H1 (cell line): ENCODE results near the gene INAFM1. TPM values are rescaled to one million over a fixed set of nuclear protein-coding genes. Genes with fewer than 3 reads are reported as not detected.

Source experiments
- CTCF ChIA-PET: fragments of 300-600 bp; sonication (Branson Sonifier 250); formaldehyde crosslinking; loops from one replicate; lab custom pipeline; 2021; ENCODE audit not compliant: partially characterized antibody; lab: Charles Lee
- POLR2A ChIA-PET: fragments of 300-600 bp; sonication (Branson Sonifier 250); formaldehyde crosslinking; loops from one replicate; lab custom pipeline; 2021; ENCODE audit warnings: inconsistent platforms; ENCODE audit not compliant: partially characterized antibody; lab: Charles Lee
- DNase-seq, 2 experiments: peaks; one replicate each; pipeline versions ENCODE4 v3.0.0 to v3.0.0-alpha.2; 2010 to 2022; ENCODE audit warnings: low spot score in 2 of 2, low read depth in 1 of 2, mixed read lengths in 1 of 2
- FAIRE-seq: peaks from 2 replicates; lab custom pipeline; 2011; peaks lifted over from hg19 to GRCh38; lab: Jason Lieb, UNC
- H2AFZ ChIP-seq: 2 replicates; pipeline ENCODE4 v1.8.1; 2012; ENCODE audit warnings: low read length, inconsistent platforms
- H2AK5ac ChIP-seq: 2 replicates; pipeline ENCODE4 v1.6.1; 2013; ENCODE audit warnings: low read depth, low read length
- H2BK120ac ChIP-seq: replicated peaks from 2 replicates; pipeline ENCODE3; 2013; ENCODE audit warnings: low read depth, low read length, inconsistent platforms
- H2BK12ac ChIP-seq: 2 replicates; pipeline ENCODE4 v1.6.1; 2013; ENCODE audit warnings: low read depth, low read length
- H2BK15ac ChIP-seq: 2 replicates; pipeline ENCODE4 v1.6.1; 2013; ENCODE audit warnings: low read length
- H2BK20ac ChIP-seq: 2 replicates; pipeline ENCODE4 v1.6.1; 2013; ENCODE audit warnings: low read length
- H2BK5ac ChIP-seq: 2 replicates; pipeline ENCODE4 v1.6.1; 2013; ENCODE audit warnings: low read depth, low read length
- H3K14ac ChIP-seq: 2 replicates; pipeline ENCODE4 v1.6.1; 2013; ENCODE audit warnings: inconsistent platforms; ENCODE audit not compliant: insufficient read length
- H3K18ac ChIP-seq: 2 replicates; pipeline ENCODE4 v1.6.1; 2013; ENCODE audit warnings: low read length; ENCODE audit errors: extremely low read depth
- H3K23ac ChIP-seq: 2 replicates; pipeline ENCODE4 v1.6.1; 2013; ENCODE audit warnings: inconsistent platforms; ENCODE audit not compliant: insufficient read length
- H3K23me2 ChIP-seq: 2 replicates; pipeline ENCODE4 v1.6.1; 2013; ENCODE audit warnings: low read depth, low read length
- H3K27ac ChIP-seq: 2 replicates; pipeline ENCODE4 v1.6.1; 2011; ENCODE audit warnings: low read depth, low read length, inconsistent platforms
- H3K27me3 ChIP-seq, 4 experiments: replicated peaks in 1 of 4; 1 replicate in 1 of 4; 2 replicates in 3 of 4; pipeline versions ENCODE4 v1.6.1 to v1.8.1; 2011 to 2013; ENCODE audit warnings: low read length in 3 of 4, mild to moderate bottlenecking in 3 of 4, inconsistent platforms in 2 of 4, mixed read lengths in 2 of 4, moderate library complexity in 1 of 4; ENCODE audit not compliant: control insufficient read depth in 3 of 4, insufficient read depth in 3 of 4; ENCODE audit errors: extremely low read depth in 1 of 4
- H3K36me3 ChIP-seq, 4 experiments: 2 replicates each; pipeline versions ENCODE4 v1.6.1 to v1.8.1; 2011 to 2013; ENCODE audit warnings: mild to moderate bottlenecking in 4 of 4, low read length in 3 of 4, moderate library complexity in 2 of 4, control low read depth in 1 of 4, inconsistent platforms in 1 of 4; ENCODE audit not compliant: insufficient read depth in 4 of 4, control insufficient read depth in 2 of 4
- H3K4ac ChIP-seq: replicated peaks from 2 replicates; pipeline ENCODE3; 2013; ENCODE audit warnings: low read length, low read depth, mixed read lengths, inconsistent platforms; ENCODE audit not compliant: insufficient read length
- H3K4me1 ChIP-seq, 4 experiments: replicated peaks in 1 of 4; 1 replicate in 1 of 4; 2 replicates in 3 of 4; pipeline versions ENCODE4 v1.6.1 to v1.8.1; 2011 to 2013; ENCODE audit warnings: low read length in 3 of 4, inconsistent platforms in 2 of 4, mixed read lengths in 1 of 4; ENCODE audit not compliant: insufficient read depth in 4 of 4, control insufficient read depth in 3 of 4
- H3K4me2 ChIP-seq, 2 experiments: 2 replicates each; pipeline versions ENCODE4 v1.6.1 to v1.8.1; 2011 to 2013; ENCODE audit warnings: low read depth in 2 of 2, low read length in 2 of 2, control low read depth in 1 of 2, inconsistent platforms in 1 of 2, mild to moderate bottlenecking in 1 of 2; ENCODE audit not compliant: insufficient read depth in 1 of 2
- H3K4me3 ChIP-seq, 4 experiments: fragments of 200-600, 300-600 bp in 1 of 4; sonication (generic), shearing (Covaris generic), sonication (Bioruptor Twin) in 1 of 4; 2 replicates each; pipeline versions ENCODE4 v1.5.1 to v1.8.1; 2011 to 2016; ENCODE audit warnings: low read length in 4 of 4, low read depth in 3 of 4, control low read depth in 2 of 4, inconsistent platforms in 2 of 4, mild to moderate bottlenecking in 2 of 4, mixed read lengths in 1 of 4, moderate library complexity in 1 of 4; ENCODE audit not compliant: insufficient read depth in 2 of 4; ENCODE audit errors: extremely low read depth in 1 of 4
- H3K56ac ChIP-seq: replicated peaks from 2 replicates; pipeline ENCODE3; 2013; ENCODE audit warnings: low read depth, mild to moderate bottlenecking, mixed read lengths, low read length, inconsistent platforms; ENCODE audit not compliant: insufficient read length
- H3K79me1 ChIP-seq: 2 replicates; pipeline ENCODE4 v1.6.1; 2013; ENCODE audit warnings: low read depth, low read length, control low read depth
- H3K79me2 ChIP-seq, 2 experiments: 2 replicates each; pipeline versions ENCODE4 v1.6.1 to v1.8.1; 2012 to 2013; ENCODE audit warnings: low read length in 2 of 2, mild to moderate bottlenecking in 2 of 2, inconsistent platforms in 1 of 2; ENCODE audit not compliant: insufficient read depth in 2 of 2, control insufficient read depth in 1 of 2
- H3K9ac ChIP-seq, 4 experiments: replicated peaks in 1 of 4; 1 replicate in 1 of 4; 2 replicates in 3 of 4; pipeline versions ENCODE4 v1.6.1 to v1.8.1; 2011 to 2013; ENCODE audit warnings: low read depth in 3 of 4, low read length in 3 of 4, control low read depth in 2 of 4, mild to moderate bottlenecking in 2 of 4, moderate library complexity in 2 of 4, inconsistent platforms in 1 of 4; ENCODE audit errors: extremely low read depth in 1 of 4
- H3K9me3 ChIP-seq, 2 experiments: 2 replicates each; pipeline versions ENCODE4 v1.6.1 to v1.8.1; 2012 to 2013; ENCODE audit warnings: mild to moderate bottlenecking in 2 of 2, moderate library complexity in 2 of 2, control low read depth in 1 of 2, inconsistent platforms in 1 of 2, low read depth in 1 of 2, low read length in 1 of 2, mixed read lengths in 1 of 2; ENCODE audit not compliant: insufficient read depth in 2 of 2
- H4K20me1 ChIP-seq, 2 experiments: replicated peaks in 1 of 2; 2 replicates each; pipeline versions ENCODE3 to v1.8.1; 2011 to 2013; ENCODE audit warnings: inconsistent platforms in 2 of 2, low read length in 2 of 2, mild to moderate bottlenecking in 1 of 2; ENCODE audit not compliant: insufficient read depth in 2 of 2, control insufficient read depth in 1 of 2
- H4K5ac ChIP-seq: 2 replicates; pipeline ENCODE4 v1.6.1; 2013; ENCODE audit warnings: low read length, low read depth, mixed read lengths, inconsistent platforms; ENCODE audit not compliant: insufficient read length
- H4K8ac ChIP-seq: 2 replicates; pipeline ENCODE4 v1.8.0; 2013; ENCODE audit warnings: mild to moderate bottlenecking, moderate library complexity, low read length, inconsistent platforms; ENCODE audit not compliant: insufficient read depth; ENCODE audit errors: extremely low read depth
- H4K91ac ChIP-seq: replicated peaks from 2 replicates; pipeline ENCODE3; 2013; ENCODE audit warnings: low read length, mixed read lengths, inconsistent platforms; ENCODE audit not compliant: insufficient read length
- KDM5A ChIP-seq: fragments of 200-600 bp; IDR thresholded peaks from 2 replicates; pipeline ENCODE4 v1.7.1; 2012; ENCODE audit warnings: mild to moderate bottlenecking, low read length, inconsistent platforms, mixed read lengths
- TBP ChIP-seq: IDR thresholded peaks from 2 replicates; pipeline ENCODE4 v1.6.1; 2011; ENCODE audit warnings: low read depth, low read length, improper control_type of control experiment
- WGBS, 2 experiments: shearing (Covaris generic) in 1 of 2; methylation state at CpG; one replicate each; pipeline versions ENCODE4 v1.1.6 to v1.1.7; 2013 to 2015; ENCODE audit warnings: low lambda C conversion rate in 2 of 2, mixed read lengths in 2 of 2, inconsistent platforms in 1 of 2, low coverage in 1 of 2, missing lambda C conversion rate in 1 of 2; ENCODE audit not compliant: insufficient replicate concordance in 2 of 2, insufficient coverage in 1 of 2, insufficient read length in 1 of 2; ENCODE audit errors: extremely low coverage in 1 of 2, missing lambda C conversion rate in 1 of 2; 5-methylcytosine and 5-hydroxymethylcytosine counted together
- polyA plus RNA-seq, 7 experiments: library from polyadenylated mRNA; depleted of rRNA in 3 of 7; stranded (reverse) in 5 of 7; unstranded in 2 of 7; fragments of >200 nt in 5 of 7; fragments of 200-250 nt in 2 of 7; gene quantifications; 1 replicate in 5 of 7; 2 replicates in 1 of 7; 4 replicates in 1 of 7; pipeline versions ENCODE4 v1.2.1 to v1.2.3, GENCODE V29; 2011 to 2013; ENCODE audit warnings: missing spikeins in 2 of 7, mixed read lengths in 2 of 7
- total RNA-seq: library from RNA; stranded (reverse); fragmentation: NEBNext Ultra II Directional; extraction: Animal tissue kit (Norgen Biotek cat#: 25700); gene quantifications from 2 replicates; pipeline ENCODE4 v1.2.1, GENCODE V29; 2021
- TF ChIP-seq, protein P1 (sequence below): IDR thresholded peaks from 2 replicates; pipeline ENCODE4 v1.6.1; 2012; ENCODE audit warnings: inconsistent platforms

INAFM1 gene
- total and polyA plus RNA-seq, 2 of the 8 experiments (the other 6 are each of a cell fraction or from before 2014, with no cell fraction given) = 2.6 to 3.4 TPM

DNA sequence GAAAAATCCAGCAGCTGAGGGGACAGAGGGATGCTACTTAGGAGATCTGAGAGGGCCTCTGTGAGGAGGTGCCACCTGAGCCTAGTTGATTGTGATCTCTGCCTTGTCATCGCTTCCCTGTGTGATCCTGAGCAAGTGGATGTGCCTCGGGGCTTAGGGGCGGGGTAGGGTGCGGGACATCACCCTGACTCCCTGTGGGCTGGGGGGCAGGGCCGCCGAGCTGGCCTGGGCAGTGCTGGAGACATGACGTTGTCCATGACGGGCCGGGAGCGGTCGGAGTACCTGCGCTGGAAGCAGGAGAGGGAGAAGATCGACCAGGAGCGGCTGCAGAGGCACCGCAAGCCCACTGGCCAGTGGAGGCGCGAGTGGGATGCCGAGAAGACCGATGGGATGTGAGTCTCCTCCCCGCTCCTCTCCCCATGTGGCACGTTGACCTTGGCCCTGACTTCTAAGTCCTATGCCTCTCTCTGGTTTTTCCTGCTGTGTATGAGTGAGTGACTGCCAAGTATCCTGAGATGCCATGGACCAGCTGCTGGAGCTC is 8.2 kb upstream of the INAFM1 start:
- WGBS, 2 experiments = 95% methylated on average over 21 of the region's 21 CpGs; no CpG with 5 or more reads in 1 of the 2 experiments
- Histone ChIP-seq H2BK5ac (no peak overlapping the region), H3K23ac (no peak overlapping the region), H2BK20ac (no peak overlapping the region), H2AFZ (no peak overlapping the region), H3K9ac (no peak overlapping the region), H3K14ac (no peak overlapping the region), H2AK5ac (no peak overlapping the region), H3K4me3 (no peak overlapping the region), H2BK120ac (no peak overlapping the region), H3K4me2 (no peak overlapping the region), H2BK12ac (no peak overlapping the region), H3K27me3 (no peaks in the 10 kb centered on the region), H4K5ac (no peak overlapping the region), H3K79me2 (no peaks in the 10 kb centered on the region), H3K79me1 (no peaks in the 10 kb centered on the region; the same call in 1 of the 2 replicates), H3K27ac (0 out of 2 replicates have a peak overlapping the region, but pooled peaks have one; percentile 5), H4K8ac (no peak overlapping the region), H3K23me2 (no peaks in the 10 kb centered on the region), H3K36me3 (peaks cover 5 to 35% (median 19%) of the 10 kb centered on the region in 4 experiments; a peak in 7 of 8 replicates), H4K91ac (no peak overlapping the region), H3K56ac (no peak overlapping the region), H3K9me3 (no peaks in the 10 kb centered on the region), H3K18ac (no peak overlapping the region), H2BK15ac (no peak overlapping the region), H4K20me1 (peaks cover 3 to 13% of the 10 kb centered on the region in 2 experiments), H3K4ac (no peak overlapping the region), H3K4me1 (peaks cover 0 to 1% (median 0%) of the 10 kb centered on the region in 4 experiments; a peak in 1 of 7 replicates)
- no peak for DNase-seq
- TF ChIP-seq TBP = no peak
- TF ChIP-seq KDM5A = no peak
- TF ChIP-seq, protein P1, sequence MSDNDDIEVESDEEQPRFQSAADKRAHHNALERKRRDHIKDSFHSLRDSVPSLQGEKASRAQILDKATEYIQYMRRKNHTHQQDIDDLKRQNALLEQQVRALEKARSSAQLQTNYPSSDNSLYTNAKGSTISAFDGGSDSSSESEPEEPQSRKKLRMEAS = no peak
- POLR2A ChIA-PET = interaction anchor here (4.0 kb wide), 1 partner anchor 9 kb away, joined by 16 read pairs; no protein-coding TSS in a partner anchor
- FAIRE-seq = no peak
- CTCF ChIA-PET = interaction anchor here (0.8 to 1.9 kb wide), 2 partner anchors 18 to 20 kb away, joined by 3 to 4 read pairs; no protein-coding TSS in a partner anchor
